HepG2 (cell line): ENCODE measurements around the gene PACS2. TPM values are rescaled to one million over a fixed set of nuclear protein-coding genes. Genes with fewer than 3 reads are reported as not detected.

ENCODE experiments used
- AHDC1 ChIP-seq: sonication (generic); formaldehyde crosslinking; IDR thresholded peaks from 2 replicates; pipeline ENCODE4 v1.5.1; 2020; ENCODE audit warnings: mild to moderate bottlenecking, missing genetic modification reagents, borderline replicate concordance
- AKNA ChIP-seq: sonication (generic); formaldehyde crosslinking; IDR thresholded peaks from 2 replicates; pipeline ENCODE4 v1.4.0; 2020; ENCODE audit warnings: missing genetic modification reagents, borderline replicate concordance
- ARNT ChIP-seq: fragments of 450-650 bp; IDR thresholded peaks from 2 replicates; pipeline ENCODE4 v1.6.1; 2017
- DNMT1 ChIP-seq: sonication (generic); formaldehyde crosslinking; IDR thresholded peaks from 2 replicates; pipeline ENCODE4 v1.5.1; 2020; ENCODE audit warnings: mild to moderate bottlenecking, missing genetic modification reagents
- FOSL2 ChIP-seq: sonication (generic); formaldehyde crosslinking; IDR thresholded peaks from 2 replicates; pipeline ENCODE4 v1.4.0; 2020; ENCODE audit warnings: missing genetic modification reagents
- FOXA1 ChIP-seq, 2 experiments: fragments of 450-650 bp in 1 of 2; sonication (generic) in 1 of 2; formaldehyde crosslinking in 1 of 2; IDR thresholded peaks; 2 replicates each; pipeline versions ENCODE4 v1.4.0 to v1.6.1; 2016 to 2020; ENCODE audit warnings: missing genetic modification reagents in 1 of 2
- GABPB1 ChIP-seq: IDR thresholded peaks from 2 replicates; pipeline ENCODE4 v1.6.1; 2016; ENCODE audit warnings: mild to moderate bottlenecking, missing genetic modification reagents, moderate library complexity, missing compliant biosample characterization
- MED1 ChIP-seq: sonication (generic); formaldehyde crosslinking; IDR thresholded peaks from 2 replicates; pipeline ENCODE4 v1.4.0; 2020; ENCODE audit warnings: missing genetic modification reagents
- SALL2 ChIP-seq: sonication (generic); formaldehyde crosslinking; IDR thresholded peaks from 2 replicates; pipeline ENCODE4 v1.8.1; 2023; ENCODE audit warnings: mild to moderate bottlenecking, missing genetic modification reagents, inconsistent platforms
- SIX1 ChIP-seq: sonication (generic); formaldehyde crosslinking; IDR thresholded peaks from 2 replicates; pipeline ENCODE4 v1.4.0; 2020; ENCODE audit warnings: missing genetic modification reagents, borderline replicate concordance
- SNRNP70 ChIP-seq: fragments of 200-400 bp; formaldehyde crosslinking; IDR thresholded peaks from 2 replicates; pipeline ENCODE4 v1.6.1; 2017; ENCODE audit warnings: mild to moderate bottlenecking, low read depth, low read length, moderate library complexity
- SRY ChIP-seq: sonication (generic); formaldehyde crosslinking; IDR thresholded peaks from 2 replicates; pipeline ENCODE4 v1.8.0; 2022; ENCODE audit warnings: mild to moderate bottlenecking, missing genetic modification reagents
- TARDBP ChIP-seq: sonication (generic); formaldehyde crosslinking; IDR thresholded peaks from 2 replicates; pipeline ENCODE4 v1.8.0; 2022; ENCODE audit warnings: mild to moderate bottlenecking, missing genetic modification reagents
- ZNF496 ChIP-seq: sonication (generic); formaldehyde crosslinking; IDR thresholded peaks from 2 replicates; pipeline ENCODE4 v1.8.1; 2023; ENCODE audit warnings: mild to moderate bottlenecking, moderate library complexity, missing genetic modification reagents; ENCODE audit not compliant: insufficient replicate concordance
- ZNF597 ChIP-seq: sonication (generic); formaldehyde crosslinking; IDR thresholded peaks from 2 replicates; pipeline ENCODE4 v1.5.0; 2020; ENCODE audit warnings: missing genetic modification reagents
- ZNF691 ChIP-seq: sonication (generic); formaldehyde crosslinking; IDR thresholded peaks from 2 replicates; pipeline ENCODE4 v1.4.0; 2020; ENCODE audit warnings: missing genetic modification reagents, low read depth, mild to moderate bottlenecking, borderline replicate concordance
- polyA plus RNA-seq, 8 experiments: library from polyadenylated mRNA; depleted of rRNA in 3 of 8; stranded (reverse) in 7 of 8; unstranded in 1 of 8; fragments of >200 nt; fragmentation: Illumina TruSeq in 4 of 8; extraction: Trizol in 4 of 8; gene quantifications; 2 replicates each; pipeline versions ENCODE4 v1.2.1 to v1.2.3, GENCODE V29; 2011 to 2016; ENCODE audit warnings: low read depth in 4 of 8, missing spikeins in 1 of 8, mixed read lengths in 1 of 8; ENCODE audit not compliant: insufficient read depth in 1 of 8
- total RNA-seq, 5 experiments: library from RNA; depleted of rRNA; stranded (reverse); fragments of >200 nt; fragmentation: Illumina TruSeq; extraction: Trizol; gene quantifications; 2 replicates each; pipeline ENCODE4 v1.2.3, GENCODE V29; 2016; ENCODE audit warnings: low read depth in 1 of 5

Gene PACS2
- total and polyA plus RNA-seq, 2 of the 13 experiments (the other 11 are each of a cell fraction or from before 2014, with no cell fraction given) = 23.6 to 27.6 TPM

GRCh38 chr14:105398726-105399465 is 84.3 kb downstream of the PACS2 start (continued):
- TF ChIP-seq AKNA (CRISPR knock-in tag) = no peak
- no peak for TF ChIP-seq ZNF597
- TF ChIP-seq FOXA1 (IDR thresholded peaks at IDR 0.05) = no peak
- no peak for TF ChIP-seq FOXA1 (CRISPR knock-in tag; IDR thresholded peaks at IDR 0.05)
- TF ChIP-seq SALL2 (CRISPR knock-in tag) = no peak
- TF ChIP-seq SIX1 = no peak
- no peak for TF ChIP-seq ZNF496 (CRISPR knock-in tag)
- peak; percentile 84; the same call in 1 of the 2 replicates for TF ChIP-seq SRY (CRISPR knock-in tag)
- TF ChIP-seq MED1 (CRISPR knock-in tag) = peak; percentile 39; the same call in 1 of the 2 replicates
- no peak for TF ChIP-seq ARNT
- 0 out of 2 replicates have a peak, but pooled peaks have one; percentile 27 for TF ChIP-seq ZNF691 (CRISPR knock-in tag)
- no peak; the same call in 1 of the 2 replicates for TF ChIP-seq TARDBP
- TF ChIP-seq FOSL2 = no peak
- no peak for TF ChIP-seq SNRNP70
- 0 out of 2 replicates have a peak, but pooled peaks have one; percentile 71 for TF ChIP-seq DNMT1 (CRISPR knock-in tag)
- no peak for TF ChIP-seq AHDC1 (CRISPR knock-in tag)
- peak; percentile 76; the same call in 1 of the 2 replicates for TF ChIP-seq GABPB1 (CRISPR knock-in tag)
